H1 (cell line): ENCODE results near the gene CCDC152. TPM values are rescaled to one million over a fixed set of nuclear protein-coding genes. Genes with fewer than 3 reads are reported as not detected.
A peak's percentile ranks its signal among the peaks of the same experiment; 100 is the strongest.

Source experiments
- CTCF ChIA-PET: fragments of 300-600 bp; sonication (Branson Sonifier 250); formaldehyde crosslinking; loops from one replicate; lab custom pipeline; 2021; ENCODE audit not compliant: partially characterized antibody; lab: Charles Lee
- POLR2A ChIA-PET: fragments of 300-600 bp; sonication (Branson Sonifier 250); formaldehyde crosslinking; loops from one replicate; lab custom pipeline; 2021; ENCODE audit warnings: inconsistent platforms; ENCODE audit not compliant: partially characterized antibody; lab: Charles Lee
- DNase-seq, 2 experiments: peaks; one replicate each; pipeline versions ENCODE4 v3.0.0 to v3.0.0-alpha.2; 2010 to 2022; ENCODE audit warnings: low spot score in 2 of 2, low read depth in 1 of 2, mixed read lengths in 1 of 2
- FAIRE-seq: peaks from 2 replicates; lab custom pipeline; 2011; peaks lifted over from hg19 to GRCh38; lab: Jason Lieb, UNC
- H2AFZ ChIP-seq: 2 replicates; pipeline ENCODE4 v1.8.1; 2012; ENCODE audit warnings: low read length, inconsistent platforms
- H2AK5ac ChIP-seq: 2 replicates; pipeline ENCODE4 v1.6.1; 2013; ENCODE audit warnings: low read depth, low read length
- H2BK120ac ChIP-seq: replicated peaks from 2 replicates; pipeline ENCODE3; 2013; ENCODE audit warnings: low read depth, low read length, inconsistent platforms
- H2BK12ac ChIP-seq: 2 replicates; pipeline ENCODE4 v1.6.1; 2013; ENCODE audit warnings: low read depth, low read length
- H2BK15ac ChIP-seq: 2 replicates; pipeline ENCODE4 v1.6.1; 2013; ENCODE audit warnings: low read length
- H2BK20ac ChIP-seq: 2 replicates; pipeline ENCODE4 v1.6.1; 2013; ENCODE audit warnings: low read length
- H2BK5ac ChIP-seq: 2 replicates; pipeline ENCODE4 v1.6.1; 2013; ENCODE audit warnings: low read depth, low read length
- H3K14ac ChIP-seq: 2 replicates; pipeline ENCODE4 v1.6.1; 2013; ENCODE audit warnings: inconsistent platforms; ENCODE audit not compliant: insufficient read length
- H3K18ac ChIP-seq: 2 replicates; pipeline ENCODE4 v1.6.1; 2013; ENCODE audit warnings: low read length; ENCODE audit errors: extremely low read depth
- H3K23ac ChIP-seq: 2 replicates; pipeline ENCODE4 v1.6.1; 2013; ENCODE audit warnings: inconsistent platforms; ENCODE audit not compliant: insufficient read length
- H3K23me2 ChIP-seq: 2 replicates; pipeline ENCODE4 v1.6.1; 2013; ENCODE audit warnings: low read depth, low read length
- H3K27ac ChIP-seq: 2 replicates; pipeline ENCODE4 v1.6.1; 2011; ENCODE audit warnings: low read depth, low read length, inconsistent platforms
- H3K27me3 ChIP-seq, 4 experiments: replicated peaks in 1 of 4; 1 replicate in 1 of 4; 2 replicates in 3 of 4; pipeline versions ENCODE4 v1.6.1 to v1.8.1; 2011 to 2013; ENCODE audit warnings: low read length in 3 of 4, mild to moderate bottlenecking in 3 of 4, inconsistent platforms in 2 of 4, mixed read lengths in 2 of 4, moderate library complexity in 1 of 4; ENCODE audit not compliant: control insufficient read depth in 3 of 4, insufficient read depth in 3 of 4; ENCODE audit errors: extremely low read depth in 1 of 4
- H3K36me3 ChIP-seq, 4 experiments: 2 replicates each; pipeline versions ENCODE4 v1.6.1 to v1.8.1; 2011 to 2013; ENCODE audit warnings: mild to moderate bottlenecking in 4 of 4, low read length in 3 of 4, moderate library complexity in 2 of 4, control low read depth in 1 of 4, inconsistent platforms in 1 of 4; ENCODE audit not compliant: insufficient read depth in 4 of 4, control insufficient read depth in 2 of 4
- H3K4ac ChIP-seq: replicated peaks from 2 replicates; pipeline ENCODE3; 2013; ENCODE audit warnings: low read length, low read depth, mixed read lengths, inconsistent platforms; ENCODE audit not compliant: insufficient read length
- H3K4me1 ChIP-seq, 4 experiments: replicated peaks in 1 of 4; 1 replicate in 1 of 4; 2 replicates in 3 of 4; pipeline versions ENCODE4 v1.6.1 to v1.8.1; 2011 to 2013; ENCODE audit warnings: low read length in 3 of 4, inconsistent platforms in 2 of 4, mixed read lengths in 1 of 4; ENCODE audit not compliant: insufficient read depth in 4 of 4, control insufficient read depth in 3 of 4
- H3K4me2 ChIP-seq, 2 experiments: 2 replicates each; pipeline versions ENCODE4 v1.6.1 to v1.8.1; 2011 to 2013; ENCODE audit warnings: low read depth in 2 of 2, low read length in 2 of 2, control low read depth in 1 of 2, inconsistent platforms in 1 of 2, mild to moderate bottlenecking in 1 of 2; ENCODE audit not compliant: insufficient read depth in 1 of 2
- H3K4me3 ChIP-seq, 4 experiments: fragments of 200-600, 300-600 bp in 1 of 4; sonication (generic), shearing (Covaris generic), sonication (Bioruptor Twin) in 1 of 4; 2 replicates each; pipeline versions ENCODE4 v1.5.1 to v1.8.1; 2011 to 2016; ENCODE audit warnings: low read length in 4 of 4, low read depth in 3 of 4, control low read depth in 2 of 4, inconsistent platforms in 2 of 4, mild to moderate bottlenecking in 2 of 4, mixed read lengths in 1 of 4, moderate library complexity in 1 of 4; ENCODE audit not compliant: insufficient read depth in 2 of 4; ENCODE audit errors: extremely low read depth in 1 of 4
- H3K56ac ChIP-seq: replicated peaks from 2 replicates; pipeline ENCODE3; 2013; ENCODE audit warnings: low read depth, mild to moderate bottlenecking, mixed read lengths, low read length, inconsistent platforms; ENCODE audit not compliant: insufficient read length
- H3K79me1 ChIP-seq: 2 replicates; pipeline ENCODE4 v1.6.1; 2013; ENCODE audit warnings: low read depth, low read length, control low read depth
- H3K79me2 ChIP-seq, 2 experiments: 2 replicates each; pipeline versions ENCODE4 v1.6.1 to v1.8.1; 2012 to 2013; ENCODE audit warnings: low read length in 2 of 2, mild to moderate bottlenecking in 2 of 2, inconsistent platforms in 1 of 2; ENCODE audit not compliant: insufficient read depth in 2 of 2, control insufficient read depth in 1 of 2
- H3K9ac ChIP-seq, 4 experiments: replicated peaks in 1 of 4; 1 replicate in 1 of 4; 2 replicates in 3 of 4; pipeline versions ENCODE4 v1.6.1 to v1.8.1; 2011 to 2013; ENCODE audit warnings: low read depth in 3 of 4, low read length in 3 of 4, control low read depth in 2 of 4, mild to moderate bottlenecking in 2 of 4, moderate library complexity in 2 of 4, inconsistent platforms in 1 of 4; ENCODE audit errors: extremely low read depth in 1 of 4
- H3K9me3 ChIP-seq, 2 experiments: 2 replicates each; pipeline versions ENCODE4 v1.6.1 to v1.8.1; 2012 to 2013; ENCODE audit warnings: mild to moderate bottlenecking in 2 of 2, moderate library complexity in 2 of 2, control low read depth in 1 of 2, inconsistent platforms in 1 of 2, low read depth in 1 of 2, low read length in 1 of 2, mixed read lengths in 1 of 2; ENCODE audit not compliant: insufficient read depth in 2 of 2
- H4K20me1 ChIP-seq, 2 experiments: replicated peaks in 1 of 2; 2 replicates each; pipeline versions ENCODE3 to v1.8.1; 2011 to 2013; ENCODE audit warnings: inconsistent platforms in 2 of 2, low read length in 2 of 2, mild to moderate bottlenecking in 1 of 2; ENCODE audit not compliant: insufficient read depth in 2 of 2, control insufficient read depth in 1 of 2
- H4K5ac ChIP-seq: 2 replicates; pipeline ENCODE4 v1.6.1; 2013; ENCODE audit warnings: low read length, low read depth, mixed read lengths, inconsistent platforms; ENCODE audit not compliant: insufficient read length
- H4K8ac ChIP-seq: 2 replicates; pipeline ENCODE4 v1.8.0; 2013; ENCODE audit warnings: mild to moderate bottlenecking, moderate library complexity, low read length, inconsistent platforms; ENCODE audit not compliant: insufficient read depth; ENCODE audit errors: extremely low read depth
- H4K91ac ChIP-seq: replicated peaks from 2 replicates; pipeline ENCODE3; 2013; ENCODE audit warnings: low read length, mixed read lengths, inconsistent platforms; ENCODE audit not compliant: insufficient read length
- EZH2 ChIP-seq: fragments of 200-600 bp; sonication (generic); IDR thresholded peaks from 2 replicates; pipeline ENCODE4 v1.7.1; 2012; ENCODE audit warnings: low read depth, mild to moderate bottlenecking, moderate library complexity, low read length, inconsistent platforms; ENCODE audit not compliant: severe bottlenecking
- GTF2F1 ChIP-seq: IDR thresholded peaks from 2 replicates; pipeline ENCODE4 v1.6.1; 2012; ENCODE audit warnings: low read depth, low read length, improper control_type of control experiment, borderline replicate concordance
- KDM1A ChIP-seq: fragments of 200-600, 300-600 bp; sonication (generic); IDR thresholded peaks from 2 replicates; pipeline ENCODE4 v1.7.1; 2016; ENCODE audit warnings: mild to moderate bottlenecking, low read length, borderline replicate concordance
- NANOG ChIP-seq: IDR thresholded peaks from 2 replicates; pipeline ENCODE4 v1.6.1; 2011; ENCODE audit warnings: low read length, low read depth, mild to moderate bottlenecking, inconsistent platforms; ENCODE audit not compliant: insufficient read depth, poor library complexity, severe bottlenecking
- PHF8 ChIP-seq: fragments of 200-600 bp; sonication (generic); conservative IDR thresholded peaks from 2 replicates; pipeline ENCODE4 v1.7.1; 2012; ENCODE audit warnings: low read depth, mild to moderate bottlenecking, inconsistent platforms, low read length, moderate library complexity
- SIN3A ChIP-seq, 2 experiments: IDR thresholded peaks in 1 of 2; conservative IDR thresholded peaks in 1 of 2; 2 replicates each; pipeline ENCODE4 v1.6.1; 2011 to 2012; ENCODE audit warnings: low read length in 2 of 2, improper control_type of control experiment in 1 of 2, low read depth in 1 of 2, mild to moderate bottlenecking in 1 of 2
- SIX5 ChIP-seq: IDR thresholded peaks from 2 replicates; pipeline ENCODE4 v1.6.1; 2011; ENCODE audit warnings: mild to moderate bottlenecking, low read depth, low read length
- SRF ChIP-seq: IDR thresholded peaks from 2 replicates; pipeline ENCODE4 v1.6.1; 2011; ENCODE audit warnings: mild to moderate bottlenecking, low read depth, low read length, moderate library complexity
- TAF1 ChIP-seq: IDR thresholded peaks from 2 replicates; pipeline ENCODE4 v1.6.1; 2011; ENCODE audit warnings: mild to moderate bottlenecking, low read depth, low read length
- TBP ChIP-seq: IDR thresholded peaks from 2 replicates; pipeline ENCODE4 v1.6.1; 2011; ENCODE audit warnings: low read depth, low read length, improper control_type of control experiment
- TCF12 ChIP-seq: IDR thresholded peaks from 2 replicates; pipeline ENCODE4 v1.6.1; 2011; ENCODE audit warnings: low read depth, mild to moderate bottlenecking, low read length
- WGBS, 2 experiments: shearing (Covaris generic) in 1 of 2; methylation state at CpG; one replicate each; pipeline versions ENCODE4 v1.1.6 to v1.1.7; 2013 to 2015; ENCODE audit warnings: low lambda C conversion rate in 2 of 2, mixed read lengths in 2 of 2, inconsistent platforms in 1 of 2, low coverage in 1 of 2, missing lambda C conversion rate in 1 of 2; ENCODE audit not compliant: insufficient replicate concordance in 2 of 2, insufficient coverage in 1 of 2, insufficient read length in 1 of 2; ENCODE audit errors: extremely low coverage in 1 of 2, missing lambda C conversion rate in 1 of 2; 5-methylcytosine and 5-hydroxymethylcytosine counted together
- polyA plus RNA-seq, 7 experiments: library from polyadenylated mRNA; depleted of rRNA in 3 of 7; stranded (reverse) in 5 of 7; unstranded in 2 of 7; fragments of >200 nt in 5 of 7; fragments of 200-250 nt in 2 of 7; gene quantifications; 1 replicate in 5 of 7; 2 replicates in 1 of 7; 4 replicates in 1 of 7; pipeline versions ENCODE4 v1.2.1 to v1.2.3, GENCODE V29; 2011 to 2013; ENCODE audit warnings: missing spikeins in 2 of 7, mixed read lengths in 2 of 7
- total RNA-seq: library from RNA; stranded (reverse); fragmentation: NEBNext Ultra II Directional; extraction: Animal tissue kit (Norgen Biotek cat#: 25700); gene quantifications from 2 replicates; pipeline ENCODE4 v1.2.1, GENCODE V29; 2021
- TF ChIP-seq, protein P1 (sequence below), 3 experiments: IDR thresholded peaks; 1 replicate in 2 of 3; 2 replicates in 1 of 3; pipeline versions ENCODE4 v1.5.1 to v1.6.1; 2011; ENCODE audit warnings: low read length in 3 of 3, mild to moderate bottlenecking in 3 of 3, inconsistent platforms in 2 of 3, low read depth in 1 of 3, moderate library complexity in 1 of 3; ENCODE audit not compliant: insufficient read depth in 1 of 3; ENCODE audit errors: control extremely low read depth in 1 of 3

CCDC152 gene
- total and polyA plus RNA-seq, 2 of the 8 experiments (the other 6 are each of a cell fraction or from before 2014, with no cell fraction given) = 2.6 to 9.5 TPM

DNA sequence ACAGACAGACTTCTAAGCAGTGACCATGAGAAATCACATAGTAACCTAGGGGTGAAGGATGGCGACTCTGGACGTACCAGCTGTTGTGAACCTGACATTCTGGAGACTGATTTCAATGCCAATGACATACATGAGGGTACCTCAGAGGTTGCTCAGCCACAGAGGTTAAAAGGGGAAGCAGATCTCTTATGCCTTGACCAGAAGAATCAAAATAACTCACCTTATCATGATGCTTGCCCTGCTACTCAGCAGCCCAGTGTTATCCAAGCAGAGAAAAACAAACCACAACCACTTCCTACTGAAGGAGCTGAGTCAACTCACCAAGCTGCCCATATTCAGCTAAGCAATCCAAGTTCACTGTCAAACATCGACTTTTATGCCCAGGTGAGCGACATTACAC, 38.0 kb upstream of the CCDC152 start:
- H2BK20ac ChIP-seq = no peak overlapping the region
- H3K9me3 ChIP-seq = no peaks in the 10 kb centered on the region
- DNase-seq (no peak), FAIRE-seq (no peak)
- H3K27ac ChIP-seq = no peak overlapping the region
- no peaks in the 10 kb centered on the region for H3K79me2 ChIP-seq
- CTCF ChIA-PET = interaction anchor here (1.1 to 2.3 kb wide), 2 partner anchors 10 to 26 kb away, joined by 3 to 9 read pairs; no protein-coding TSS in a partner anchor
- WGBS, 2 experiments = 88% methylated on average over 4 of the region's 4 CpGs; no CpG with 5 or more reads in 1 of the 2 experiments
- no peaks in the 10 kb centered on the region for H4K20me1 ChIP-seq
- no peak overlapping the region for H3K23ac ChIP-seq
- no peaks in the 10 kb centered on the region for H3K23me2 ChIP-seq
- H4K91ac ChIP-seq = no peak overlapping the region
- no peak overlapping the region for H3K4ac ChIP-seq
- POLR2A ChIA-PET = no interaction called here
- H3K4me1 ChIP-seq = no peaks in the 10 kb centered on the region
- H4K8ac ChIP-seq = no peak overlapping the region
- no peak overlapping the region for H2BK15ac ChIP-seq
- no peak overlapping the region for H3K56ac ChIP-seq
- H3K14ac ChIP-seq = no peak overlapping the region
- H4K5ac ChIP-seq = no peak overlapping the region
- H2BK120ac ChIP-seq = no peak overlapping the region
- H3K18ac ChIP-seq = no peak overlapping the region
- no peaks in the 10 kb centered on the region for H3K27me3 ChIP-seq
- H2AK5ac ChIP-seq = no peak overlapping the region
- no peak overlapping the region for H3K9ac ChIP-seq
- no peak overlapping the region for H3K4me3 ChIP-seq
- no peaks in the 10 kb centered on the region for H3K79me1 ChIP-seq
- no peak overlapping the region for H2BK12ac ChIP-seq
- H3K4me2 ChIP-seq = no peak overlapping the region
- H2BK5ac ChIP-seq = no peak overlapping the region
- H3K36me3 ChIP-seq = no peaks in the 10 kb centered on the region
- peak overlapping the region; percentile 68; the same call in 1 of the 2 replicates for H2AFZ ChIP-seq
- TF ChIP-seq KDM1A (no peak), SIN3A (conservative IDR thresholded peaks at IDR 0.05 in 1 of 2, IDR thresholded peaks at IDR 0.05 in 1 of 2; ENCODE audit: low read depth in 1 of 2, low read length in 2 of 2) (no peak), PHF8 (no peak), SRF (no peak), SIX5 (no peak), NANOG (no peak), TCF12 (no peak), GTF2F1 (no peak), TBP (no peak), EZH2 (no peak), TAF1 (no peak)
- TF ChIP-seq, protein P1, sequence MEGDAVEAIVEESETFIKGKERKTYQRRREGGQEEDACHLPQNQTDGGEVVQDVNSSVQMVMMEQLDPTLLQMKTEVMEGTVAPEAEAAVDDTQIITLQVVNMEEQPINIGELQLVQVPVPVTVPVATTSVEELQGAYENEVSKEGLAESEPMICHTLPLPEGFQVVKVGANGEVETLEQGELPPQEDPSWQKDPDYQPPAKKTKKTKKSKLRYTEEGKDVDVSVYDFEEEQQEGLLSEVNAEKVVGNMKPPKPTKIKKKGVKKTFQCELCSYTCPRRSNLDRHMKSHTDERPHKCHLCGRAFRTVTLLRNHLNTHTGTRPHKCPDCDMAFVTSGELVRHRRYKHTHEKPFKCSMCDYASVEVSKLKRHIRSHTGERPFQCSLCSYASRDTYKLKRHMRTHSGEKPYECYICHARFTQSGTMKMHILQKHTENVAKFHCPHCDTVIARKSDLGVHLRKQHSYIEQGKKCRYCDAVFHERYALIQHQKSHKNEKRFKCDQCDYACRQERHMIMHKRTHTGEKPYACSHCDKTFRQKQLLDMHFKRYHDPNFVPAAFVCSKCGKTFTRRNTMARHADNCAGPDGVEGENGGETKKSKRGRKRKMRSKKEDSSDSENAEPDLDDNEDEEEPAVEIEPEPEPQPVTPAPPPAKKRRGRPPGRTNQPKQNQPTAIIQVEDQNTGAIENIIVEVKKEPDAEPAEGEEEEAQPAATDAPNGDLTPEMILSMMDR (IDR thresholded peaks at IDR 0.05; ENCODE audit: control extremely low read depth in 1 of 3, insufficient read depth in 1 of 3, low read depth in 1 of 3, low read length in 3 of 3) = no peak
